VCaP (cell line): ENCODE measurements around the gene CCDC122.
A peak's percentile ranks its signal among the peaks of the same experiment; 100 is the strongest.

ENCODE experiments used
- H3K27ac ChIP-seq: fragments of 450-650 bp; 2 replicates; pipeline ENCODE4 v1.5.1; 2017
- CTCF ChIP-seq: fragments of 450-650 bp; conservative IDR thresholded peaks from 2 replicates; pipeline ENCODE4 v1.5.1; 2017; ENCODE audit warnings: mild to moderate bottlenecking, moderate library complexity

CCDC122 gene

GRCh38 chr13:43883631-43884030 is 4.1 kb upstream of the CCDC122 start:
- no peak for TF ChIP-seq CTCF
- no peak overlapping the region for H3K27ac ChIP-seq

- no peak for TF ChIP-seq CTCF
- no peak overlapping the region for H3K27ac ChIP-seq
Measured at GRCh38 chr13:43881580-43881979, 2.0 kb upstream of the CCDC122 start.

GRCh38 chr13:43880926-43881325 is 1.4 kb upstream of the CCDC122 start:
- TF ChIP-seq CTCF = no peak

GRCh38 chr13:43880214-43880855 is 795 bp upstream of the CCDC122 start:
- H3K27ac ChIP-seq = peak overlapping the region; percentile 90

More at GRCh38 chr13:43880926-43881325, 1.4 kb upstream of the CCDC122 start:
- no peak overlapping the region for H3K27ac ChIP-seq

DNA sequence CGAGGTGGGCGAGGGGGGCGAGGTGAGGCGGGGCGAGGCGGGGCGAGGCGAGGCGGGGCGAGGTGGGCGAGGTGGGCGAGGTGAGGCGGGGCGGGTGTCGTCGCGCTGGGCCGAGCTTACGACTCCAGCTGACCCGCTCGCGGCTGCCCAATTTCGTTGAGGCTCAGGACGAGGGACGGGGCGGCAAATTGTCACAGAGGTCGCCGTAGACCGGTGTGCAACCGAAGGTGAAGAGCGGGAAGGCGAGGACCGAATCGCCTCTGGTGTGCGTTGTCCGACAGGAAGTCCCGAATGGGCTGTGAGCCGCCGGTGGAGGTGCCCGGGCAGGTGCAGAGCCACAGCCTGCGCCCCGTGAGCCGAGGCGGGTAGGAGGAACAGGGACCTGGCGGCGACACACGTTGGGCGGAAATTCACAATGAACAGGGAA is 228 bp upstream of the CCDC122 start, which contains the start of gene LACC1:
LACC1 (plus strand) TSS at position 150 of the 427 bp plus-strand sequence. CDS start 1,082 bp downstream, outside the sequence.
- H3K27ac ChIP-seq = peak within 1 kb of the TSS; percentile 90
- no peak for TF ChIP-seq CTCF

More at GRCh38 chr13:43880214-43880855, 795 bp upstream of the CCDC122 start:
- TF ChIP-seq CTCF = no peak

GRCh38 chr13:43877766-43878165 is 1.8 kb downstream of the CCDC122 start:
- no peak for TF ChIP-seq CTCF
- no peak overlapping the region; the same call in 1 of the 2 replicates for H3K27ac ChIP-seq

DNA sequence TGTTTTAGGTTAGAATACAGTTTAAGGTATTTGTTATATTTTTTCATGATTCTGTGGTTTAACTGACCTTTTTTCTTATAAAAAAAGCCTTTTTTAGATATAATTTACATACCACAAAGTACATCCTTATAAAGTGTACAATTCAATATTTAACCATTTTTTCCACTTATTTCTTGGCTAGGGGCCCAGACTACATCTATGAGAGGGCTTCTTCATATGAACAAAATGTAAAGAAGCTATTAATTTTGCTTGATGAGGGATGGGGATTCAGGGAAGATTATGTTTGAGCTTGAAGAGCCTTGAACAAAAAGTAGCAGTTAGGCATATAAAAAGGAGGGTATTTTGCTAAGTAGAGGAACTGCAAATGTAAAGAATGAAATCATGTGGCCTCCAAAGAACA is 2.2 kb downstream of the CCDC122 start:
- no peak for TF ChIP-seq CTCF
- no peak overlapping the region for H3K27ac ChIP-seq
